ENCODE results near the gene USP48. TPM values are rescaled to one million over a fixed set of nuclear protein-coding genes. Genes with fewer than 3 reads are reported as not detected.

USP48 gene
- total RNA-seq, 1 experiment from 2014 or later: 84.8 TPM

DNA sequence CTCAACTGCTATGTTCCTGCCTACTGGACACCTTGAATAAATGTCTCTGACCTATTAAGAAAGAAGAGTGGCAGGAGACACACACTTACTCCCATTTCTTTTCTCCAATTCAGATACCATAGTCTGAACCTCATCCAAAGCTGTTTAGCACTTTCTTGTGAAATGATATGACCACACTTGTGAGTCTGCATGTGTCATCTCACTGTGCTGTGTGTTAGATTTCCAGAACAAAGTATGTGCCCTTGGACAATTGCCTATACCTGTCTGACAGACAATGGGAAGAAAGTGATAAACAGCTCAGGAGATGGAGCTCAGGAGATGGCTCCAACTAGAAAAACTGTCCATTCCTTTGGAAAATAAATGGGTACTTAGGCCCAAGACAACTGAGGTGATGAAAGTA, 48.4 kb downstream of the USP48 start:
- no peak overlapping the region for H3K23ac ChIP-seq (ENCODE audit: insufficient read length, low read depth, low read length)
- H3K27ac Mint-ChIP-seq: no peak overlapping the region
- no peaks in the 10 kb centered on the region for H3K9me3 Mint-ChIP-seq

More for the DNA sequence above, 48.4 kb downstream of the USP48 start:
- Histone ChIP-seq H3K4me1 (ENCODE audit: insufficient read depth, low read length) (no peaks in the 10 kb centered on the region), H3K14ac (ENCODE audit: insufficient read depth, low read length) (no peak overlapping the region), H4K8ac (replicated peaks; ENCODE audit: insufficient read length, low read depth, low read length) (no peak overlapping the region), H3K27ac (ENCODE audit: insufficient read length, low read depth, low read length) (no peak overlapping the region), H3K79me2 (ENCODE audit: insufficient read depth, low read length) (no peaks in the 10 kb centered on the region), H3K18ac (ENCODE audit: insufficient read length, low read depth, low read length) (no peak overlapping the region), H3K4me2 (ENCODE audit: insufficient read depth, insufficient read length, low read length) (no peak overlapping the region), H2BK20ac (ENCODE audit: low read depth, low read length, poor library complexity, severe bottlenecking) (no peak overlapping the region), H4K91ac (ENCODE audit: insufficient read length, low read depth, low read length) (no peak overlapping the region), H2AK5ac (ENCODE audit: insufficient read length, low read length) (no peak overlapping the region), H3K23me2 (ENCODE audit: insufficient read length, low read depth, low read length, poor library complexity, severe bottlenecking) (no peaks in the 10 kb centered on the region), H2BK120ac (ENCODE audit: low read depth, low read length, poor library complexity, severe bottlenecking) (no peak overlapping the region), H3K4ac (ENCODE audit: low read depth, low read length) (no peak overlapping the region), H3K79me1 (ENCODE audit: insufficient read depth, low read depth, low read length, poor library complexity, severe bottlenecking) (no peaks in the 10 kb centered on the region), H4K20me1 (ENCODE audit: control insufficient read depth, insufficient read depth, insufficient read length) (no peaks in the 10 kb centered on the region), H2BK12ac (ENCODE audit: insufficient read length, low read depth, low read length) (no peak overlapping the region), H3T11ph (ENCODE audit: low read length) (no peak overlapping the region), H3K56ac (ENCODE audit: insufficient read length, low read depth, low read length) (no peak overlapping the region), H3K27me3 (ENCODE audit: insufficient read depth, low read length) (no peaks in the 10 kb centered on the region), H2BK15ac (ENCODE audit: low read depth, low read length) (no peak overlapping the region), H2BK5ac (ENCODE audit: insufficient read length, low read length) (no peak overlapping the region), H4K5ac (ENCODE audit: insufficient read length, low read depth, low read length) (no peak overlapping the region), H3K9me3 (ENCODE audit: control insufficient read depth, low read depth, low read length) (no peaks in the 10 kb centered on the region), H3K9ac (ENCODE audit: extremely low read depth, insufficient read length, low read length) (no peak overlapping the region), H2AFZ (ENCODE audit: low read length) (no peak overlapping the region)
- Mint-ChIP-seq H3K36me3 (ENCODE audit: insufficient read depth in 1 of 3, low read depth in 3 of 3) (peaks cover 11 to 53% (median 45%) of the 10 kb centered on the region in 3 experiments), H3K27me3 (ENCODE audit: low read depth) (no peaks in the 10 kb centered on the region), H3K4me3 (no peak overlapping the region), H3K4me1 (no peaks in the 10 kb centered on the region)
- DNase-seq: no peak
- TF ChIP-seq CTCF (conservative IDR thresholded peaks at IDR 0.05): no peak
